K562 (cell line): ENCODE data around the gene KCNK4. TPM values are rescaled to one million over a fixed set of nuclear protein-coding genes. Genes with fewer than 3 reads are reported as not detected.
A peak's percentile ranks its signal among the peaks of the same experiment; 100 is the strongest.

Experiments used
- CLOCK ChIP-seq: fragments of 250-450 bp; sonication (Bioruptor Pico); IDR thresholded peaks from 2 replicates; pipeline ENCODE4 v1.4.0; 2020; ENCODE audit warnings: mild to moderate bottlenecking, moderate library complexity, borderline replicate concordance
- E2F3 ChIP-seq: fragments of 250-450 bp; sonication (Bioruptor Pico); IDR thresholded peaks from 2 replicates; pipeline ENCODE4 v1.4.0; 2020; ENCODE audit warnings: mild to moderate bottlenecking
- EP300 ChIP-seq: IDR thresholded peaks from 2 replicates; pipeline ENCODE4 v1.6.1; 2012; ENCODE audit warnings: low read length, improper control_type of control experiment
- HMG20A ChIP-seq: fragments of 450-650 bp; formaldehyde crosslinking; conservative IDR thresholded peaks from 2 replicates; pipeline ENCODE4 v1.4.0; 2020; ENCODE audit warnings: mild to moderate bottlenecking, mixed read lengths
- MAFK ChIP-seq: IDR thresholded peaks from 2 replicates; pipeline ENCODE4 v1.6.1; 2011; ENCODE audit warnings: low read length, improper control_type of control experiment
- NFXL1 ChIP-seq: fragments of 450-650 bp; formaldehyde crosslinking; IDR thresholded peaks from 2 replicates; pipeline ENCODE4 v1.4.0; 2021; ENCODE audit warnings: mild to moderate bottlenecking
- SP1 ChIP-seq: sonication (generic); formaldehyde crosslinking; IDR thresholded peaks from 2 replicates; pipeline ENCODE4 v1.8.1; 2022; ENCODE audit warnings: mild to moderate bottlenecking, missing genetic modification reagents
- TSC22D4 ChIP-seq: fragments of 450-650 bp; IDR thresholded peaks from 2 replicates; pipeline ENCODE4 v1.6.1; 2016; ENCODE audit warnings: missing genetic modification characterization, missing biosample characterization, control low read depth
- ZBTB33 ChIP-seq: sonication (generic); formaldehyde crosslinking; IDR thresholded peaks from 2 replicates; pipeline ENCODE4 v1.8.1; 2023; ENCODE audit warnings: mild to moderate bottlenecking, missing genetic modification reagents
- ZBTB8A ChIP-seq: fragments of 450-650 bp; IDR thresholded peaks from 2 replicates; pipeline ENCODE4 v1.6.1; 2018; ENCODE audit warnings: mild to moderate bottlenecking, moderate library complexity; ENCODE audit not compliant: partially characterized antibody
- ZFP30 ChIP-seq: fragments of 250-450 bp; sonication (Bioruptor Pico); IDR thresholded peaks from 2 replicates; pipeline ENCODE4 v1.8.0; 2022; ENCODE audit warnings: moderate library complexity, mild to moderate bottlenecking, inconsistent platforms, borderline replicate concordance
- ZNF3 ChIP-seq: fragments of 250-450 bp; sonication (Bioruptor Pico); IDR thresholded peaks from 2 replicates; pipeline ENCODE4 v1.5.0; 2021; ENCODE audit warnings: mild to moderate bottlenecking, moderate library complexity
- polyA plus RNA-seq, 8 experiments: library from polyadenylated mRNA; depleted of rRNA in 4 of 8; stranded (reverse) in 5 of 8; unstranded in 3 of 8; fragments of >200 nt; fragmentation: Nextera tagmentation in 2 of 8; fragmentation: Illumina TruSeq in 1 of 8; extraction: Ambion mirVana in 2 of 8; extraction: Trizol in 1 of 8; gene quantifications; 2 replicates each; pipeline versions ENCODE4 v1.2.1 to v1.2.3, GENCODE V29; 2011 to 2014; ENCODE audit warnings: inconsistent platforms in 1 of 8, missing spikeins in 1 of 8
- total RNA-seq, 7 experiments: library from RNA; depleted of rRNA in 6 of 7; stranded (reverse); fragments of >200 nt in 6 of 7; fragmentation: Illumina TruSeq in 2 of 7; extraction: Trizol in 2 of 7; gene quantifications; 2 replicates each; pipeline versions ENCODE4 v1.2.1 to v1.2.3, GENCODE V29; 2011 to 2021; ENCODE audit warnings: low replicate concordance in 1 of 7

The KCNK4 gene
- total and polyA plus RNA-seq, 9 of the 15 experiments (the other 6 are each of a cell fraction or from before 2014, with no cell fraction given) = not detected

- TF ChIP-seq HMG20A (CRISPR knock-in tag) (no peak), NFXL1 (CRISPR knock-in tag) (no peak), ZNF3 (no peak), EP300 (no peak; the same call in 1 of the 2 replicates), ZBTB8A (no peak), SP1 (CRISPR knock-in tag) (peak; percentile 75), CLOCK (CRISPR knock-in tag) (no peak), TSC22D4 (tag) (no peak), MAFK (no peak), ZBTB33 (CRISPR knock-in tag) (peak; percentile 52), ZFP30 (no peak), E2F3 (no peak)
These were observed 14.8 kb downstream of the KCNK4 start (continued) for GRCh38 chr11:64305691-64306562.
